GM18868 (cell line): ENCODE data around the gene GABRR2.
"Not testable (repeated sequence)": the region's sequence is repeated elsewhere in the genome, so short reads cannot be mapped to it uniquely, and the experiment has no call there.

ENCODE experiments used
- ATAC-seq: cut with Tn5 transposase; IDR thresholded peaks from one replicate; pipeline ENCODE4 v1.9.1; 2021; ENCODE audit warnings: mild to moderate bottlenecking, moderate library complexity; ENCODE audit not compliant: unreplicated experiment

Gene GABRR2

DNA sequence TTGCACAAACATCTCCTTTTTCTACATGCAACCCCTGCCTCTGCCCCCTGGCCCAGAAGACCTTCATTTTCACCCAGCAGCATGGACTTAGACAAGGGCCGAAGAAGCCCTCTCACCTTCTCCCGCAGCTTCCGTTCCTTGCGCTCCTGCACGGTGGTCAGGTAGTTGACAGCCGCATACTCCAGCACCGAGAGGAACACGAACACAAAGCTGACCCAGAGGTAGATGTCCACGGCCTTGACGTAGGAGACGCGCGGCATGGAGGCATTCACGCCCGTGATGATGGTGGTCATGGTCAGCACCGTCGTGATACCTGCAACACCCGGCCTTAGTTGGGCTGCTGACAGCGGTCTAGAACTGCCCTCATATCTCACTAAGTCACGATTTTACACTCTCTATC lies 50.8 kb downstream of the GABRR2 start:
- ATAC-seq = no peak

DNA sequence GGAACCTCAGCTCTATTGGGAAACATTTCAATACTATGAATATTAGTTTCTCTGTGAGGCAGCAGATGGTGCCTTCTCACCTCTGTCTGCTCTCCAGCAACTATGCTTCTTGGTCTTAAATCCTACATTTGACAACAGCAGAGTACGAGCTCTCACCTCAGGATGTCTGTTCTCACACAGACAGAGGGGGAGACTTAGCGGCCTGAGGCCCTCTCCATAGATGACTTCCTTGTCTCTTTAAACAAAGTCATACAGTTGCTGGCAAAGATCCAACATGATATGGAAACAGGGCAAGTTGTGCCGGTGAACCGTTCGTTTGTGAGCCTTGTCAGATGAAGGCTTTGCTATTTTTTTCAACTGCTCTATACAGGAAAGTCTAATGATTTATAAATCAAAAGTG lies 54.3 kb downstream of the GABRR2 start:
- peak; percentile 47 for ATAC-seq

DNA sequence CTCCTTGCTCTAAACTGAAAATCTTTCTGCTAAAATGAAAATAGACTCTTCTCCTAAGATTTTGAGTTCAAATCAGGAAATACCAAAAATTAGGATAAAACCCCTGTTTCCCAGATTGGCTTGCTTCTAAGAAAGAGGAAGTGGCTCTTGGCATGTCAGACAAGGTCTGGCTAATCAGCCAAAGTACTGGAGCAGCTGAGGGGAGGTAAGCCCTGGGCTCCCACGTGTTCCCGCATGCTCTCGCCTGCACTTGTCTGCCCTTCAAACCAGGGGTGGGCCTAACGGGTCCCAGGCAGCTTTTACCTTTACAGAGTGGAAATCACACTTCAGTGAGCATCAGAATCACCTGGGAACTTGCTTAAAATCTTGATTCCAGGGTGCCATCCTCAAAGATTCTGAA lies 54.8 kb downstream of the GABRR2 start:
- peak; percentile 62 for ATAC-seq

DNA sequence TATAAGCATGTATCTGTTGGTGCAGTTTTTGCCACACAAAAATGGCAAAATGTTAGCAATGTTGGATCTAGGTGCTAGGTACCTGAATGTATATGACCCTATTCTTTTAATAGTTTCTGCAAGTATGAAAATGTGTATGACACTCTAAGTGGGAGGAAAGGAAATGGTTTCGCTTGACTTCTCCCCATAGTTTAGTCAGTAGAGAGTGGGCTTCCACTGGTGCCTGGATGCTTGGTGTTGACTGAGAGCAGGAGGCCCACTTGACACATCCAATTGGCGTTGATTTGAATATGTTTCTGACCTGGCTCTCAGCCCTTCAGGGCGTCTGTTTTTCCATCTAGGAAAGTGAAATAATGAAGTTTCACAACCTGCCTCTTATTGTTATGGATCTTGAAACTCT lies 56.2 kb downstream of the GABRR2 start:
- ATAC-seq = peak; percentile 69

DNA sequence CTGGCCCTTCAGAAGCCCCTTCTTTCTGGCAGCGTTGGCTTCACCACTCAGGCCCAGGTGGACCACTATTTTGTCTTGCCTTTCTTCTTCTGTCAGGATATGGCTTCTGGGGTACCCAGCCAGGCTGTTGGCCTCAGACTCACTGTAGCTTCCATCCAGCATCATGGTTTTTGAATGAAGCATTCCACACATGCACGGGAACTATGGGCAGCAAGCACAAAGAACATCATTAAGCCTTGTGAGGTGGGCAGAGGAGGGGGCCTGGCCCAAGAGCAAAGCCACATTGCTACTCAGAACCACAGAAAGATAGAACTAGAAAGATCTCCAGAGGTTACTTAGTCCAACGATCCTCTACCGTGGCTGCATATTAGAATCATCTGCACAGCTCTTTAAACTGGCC lies 57.3 kb downstream of the GABRR2 start:
- no peak for ATAC-seq

DNA sequence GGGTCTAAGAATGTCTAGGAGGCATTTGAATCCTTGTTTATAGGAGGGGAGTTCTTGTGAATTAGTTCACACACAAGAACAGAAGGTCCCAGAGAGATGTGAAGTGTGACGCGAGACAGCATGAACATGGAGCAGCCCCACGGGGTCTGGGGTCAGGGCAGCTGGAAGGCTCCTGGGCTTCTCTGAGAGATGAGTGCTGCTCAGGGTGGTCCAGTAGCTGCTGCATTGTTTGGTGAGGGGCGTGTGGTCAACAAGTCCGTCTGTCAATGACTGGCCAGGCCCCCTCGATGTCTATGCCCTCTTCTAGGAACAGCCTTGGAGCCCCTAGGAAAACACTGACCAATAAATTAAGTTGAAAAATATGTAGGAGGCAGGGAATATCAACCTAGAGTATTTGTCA lies 57.8 kb downstream of the GABRR2 start:
- no peak for ATAC-seq

DNA sequence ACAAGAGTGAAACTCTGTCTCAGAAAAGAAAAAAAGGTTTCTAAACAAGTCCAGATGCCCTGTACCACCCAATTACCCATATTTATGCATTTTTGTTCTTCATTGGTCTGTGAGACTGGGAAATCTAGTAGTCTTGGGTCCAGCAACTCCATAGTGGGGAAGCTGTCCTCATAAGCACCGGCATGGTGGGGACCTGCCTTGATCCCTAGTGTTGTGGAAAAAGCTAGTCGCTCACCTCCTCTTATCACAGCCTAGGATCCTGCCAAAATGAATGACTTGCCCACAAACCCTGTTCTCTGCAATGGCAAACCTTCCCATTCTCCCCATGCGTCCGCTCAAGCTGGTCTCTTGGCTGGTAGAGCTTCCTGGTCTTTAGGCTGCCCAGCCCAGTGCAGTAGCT lies 59.7 kb downstream of the GABRR2 start:
- no peak for ATAC-seq

DNA sequence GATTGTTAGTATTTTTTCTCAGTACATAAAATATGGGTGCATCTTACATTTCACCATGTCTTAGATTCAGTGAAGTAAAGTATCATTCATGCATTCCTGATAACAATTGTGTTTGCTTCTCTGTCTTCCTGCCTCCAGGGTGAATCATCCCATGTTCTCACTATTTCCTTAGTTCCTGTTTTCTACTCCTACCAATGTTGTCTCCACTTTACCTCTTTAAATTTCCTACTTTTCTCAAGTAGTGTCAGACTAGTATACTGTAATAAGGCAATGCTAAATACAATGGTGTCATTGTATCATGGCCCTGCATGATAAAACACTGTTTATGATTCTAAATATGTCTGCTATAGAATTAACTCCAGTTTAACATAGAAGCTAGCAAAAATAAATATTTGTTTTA lies 60.5 kb downstream of the GABRR2 start:
- no peak for ATAC-seq

DNA sequence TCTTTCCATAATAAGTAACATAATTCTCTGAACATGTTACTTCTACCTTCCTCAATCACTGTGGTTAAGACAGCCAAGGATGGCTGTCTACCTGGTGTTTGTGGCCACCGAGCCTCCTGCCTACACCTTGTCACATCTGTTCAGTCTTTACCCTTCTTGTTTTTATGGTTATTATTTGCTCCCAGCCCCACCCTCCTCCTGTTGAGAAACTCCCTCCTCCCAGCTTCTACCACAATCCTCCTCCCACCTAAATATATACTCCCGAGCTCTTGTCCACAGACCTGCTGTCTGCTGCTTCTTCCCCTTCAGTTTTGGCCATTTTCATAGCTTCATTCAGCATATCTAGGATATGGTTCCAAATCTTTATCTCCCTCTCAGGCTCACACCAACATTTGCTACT lies 62.2 kb downstream of the GABRR2 start:
- no peak for ATAC-seq

DNA sequence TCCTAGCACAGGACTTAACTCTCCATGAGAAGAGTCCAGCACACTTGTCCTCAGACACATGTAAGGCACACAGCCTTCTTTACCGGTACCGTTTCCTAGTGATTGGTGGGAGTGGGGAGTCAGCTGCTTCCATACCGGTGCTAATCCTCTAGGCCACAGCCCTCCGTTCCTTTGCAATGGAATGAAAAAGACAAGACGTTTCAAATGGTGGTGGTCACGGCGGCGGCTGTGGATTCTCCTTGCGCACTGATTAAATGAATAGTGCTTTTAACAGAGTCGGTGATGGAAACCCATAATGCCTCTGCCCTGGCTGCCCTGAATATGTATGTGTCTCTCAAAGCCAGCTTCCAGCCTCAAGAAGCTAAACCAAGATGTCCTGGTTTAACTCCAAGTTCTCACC lies 63.1 kb downstream of the GABRR2 start:
- no peak for ATAC-seq

DNA sequence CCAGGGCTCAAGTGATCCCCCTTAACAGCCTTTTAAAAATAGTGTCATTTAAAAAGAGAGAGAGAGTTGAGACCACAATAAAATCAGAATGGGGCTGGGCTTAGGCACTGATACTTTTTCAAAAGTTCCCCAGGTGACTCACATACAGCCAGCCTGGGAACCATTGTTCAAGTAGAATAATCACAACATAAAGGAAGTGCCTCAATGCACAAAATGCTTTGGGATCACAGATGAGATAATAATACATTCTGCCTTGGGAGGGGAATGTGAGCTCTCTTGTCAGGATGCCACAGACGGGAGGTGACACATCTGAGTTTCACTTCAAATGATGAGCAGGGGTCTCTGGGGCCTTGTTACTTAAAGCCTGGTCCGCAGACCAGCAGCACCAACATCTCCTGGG lies 63.9 kb downstream of the GABRR2 start:
- ATAC-seq = no peak

DNA sequence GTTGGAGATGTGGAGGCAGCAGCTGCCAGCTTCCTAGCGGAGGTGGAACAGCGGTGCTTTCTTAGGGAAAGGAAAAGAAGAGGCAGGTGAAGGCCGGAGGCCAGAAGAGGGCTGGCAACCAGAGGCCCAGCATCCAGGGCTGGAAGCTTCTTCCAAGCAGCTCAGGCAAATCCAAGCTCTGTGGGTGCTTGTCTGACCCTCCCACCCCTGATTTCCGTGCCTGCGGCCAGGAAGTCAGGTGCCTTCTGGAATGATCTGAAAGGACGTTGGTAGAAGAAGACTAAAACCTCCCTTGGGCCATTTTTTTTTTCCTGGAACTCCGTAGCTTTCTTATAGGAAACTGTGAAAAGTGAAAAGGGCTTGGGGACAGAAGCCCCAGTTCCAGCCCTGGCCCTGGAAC lies 64.9 kb downstream of the GABRR2 start:
- no peak for ATAC-seq

DNA sequence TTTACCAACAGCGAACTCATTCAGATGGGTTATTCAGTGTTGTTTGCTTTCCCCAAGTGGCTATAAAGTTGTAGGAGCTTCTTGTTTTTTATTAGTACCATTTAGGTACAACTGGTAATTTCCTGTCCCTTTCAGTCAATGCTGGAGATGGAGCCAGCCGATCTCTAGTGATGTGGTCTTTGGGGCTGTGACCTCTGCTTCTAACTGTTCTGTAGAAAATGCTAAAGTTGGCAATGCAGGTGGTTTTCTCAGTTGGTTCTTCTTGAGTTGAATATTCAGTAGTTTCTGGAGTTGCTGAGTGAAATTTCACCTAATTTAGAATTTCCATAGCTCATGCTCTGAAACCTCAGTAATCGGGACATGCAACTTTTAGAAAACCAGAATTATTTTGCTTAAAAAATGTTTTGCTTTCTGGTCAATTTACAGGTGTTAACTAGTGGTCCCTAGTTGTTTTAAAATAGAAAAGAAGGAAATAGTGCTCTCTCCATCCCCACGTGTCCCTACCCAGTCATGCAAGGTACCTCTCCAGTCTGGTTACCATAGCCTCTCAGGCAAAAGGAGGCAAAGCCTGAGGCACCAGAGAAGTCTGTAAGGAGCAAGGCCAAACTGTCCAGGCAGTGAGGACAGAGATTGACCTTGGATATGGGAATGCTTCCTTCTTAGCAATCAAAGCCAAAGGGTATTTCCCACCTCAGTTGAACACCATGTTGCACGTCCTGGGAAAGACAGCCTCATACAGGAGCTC lies 70.7 kb downstream of the GABRR2 start:
- ATAC-seq = no peak

DNA sequence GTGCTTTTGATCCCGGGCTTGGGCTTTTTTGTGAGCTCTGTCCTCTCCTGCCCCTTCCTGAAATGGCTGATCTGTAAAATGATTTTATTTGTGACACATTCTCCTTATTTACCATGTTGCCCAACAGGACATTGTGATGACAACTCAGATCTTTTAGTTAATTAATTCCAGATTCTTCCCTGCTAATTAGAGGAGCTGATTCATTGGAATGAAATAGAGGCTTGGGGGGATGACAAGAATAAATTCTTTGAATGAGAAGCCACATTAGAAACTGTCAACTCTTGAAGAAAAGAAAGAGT lies 71.8 kb downstream of the GABRR2 start:
- no peak for ATAC-seq

DNA sequence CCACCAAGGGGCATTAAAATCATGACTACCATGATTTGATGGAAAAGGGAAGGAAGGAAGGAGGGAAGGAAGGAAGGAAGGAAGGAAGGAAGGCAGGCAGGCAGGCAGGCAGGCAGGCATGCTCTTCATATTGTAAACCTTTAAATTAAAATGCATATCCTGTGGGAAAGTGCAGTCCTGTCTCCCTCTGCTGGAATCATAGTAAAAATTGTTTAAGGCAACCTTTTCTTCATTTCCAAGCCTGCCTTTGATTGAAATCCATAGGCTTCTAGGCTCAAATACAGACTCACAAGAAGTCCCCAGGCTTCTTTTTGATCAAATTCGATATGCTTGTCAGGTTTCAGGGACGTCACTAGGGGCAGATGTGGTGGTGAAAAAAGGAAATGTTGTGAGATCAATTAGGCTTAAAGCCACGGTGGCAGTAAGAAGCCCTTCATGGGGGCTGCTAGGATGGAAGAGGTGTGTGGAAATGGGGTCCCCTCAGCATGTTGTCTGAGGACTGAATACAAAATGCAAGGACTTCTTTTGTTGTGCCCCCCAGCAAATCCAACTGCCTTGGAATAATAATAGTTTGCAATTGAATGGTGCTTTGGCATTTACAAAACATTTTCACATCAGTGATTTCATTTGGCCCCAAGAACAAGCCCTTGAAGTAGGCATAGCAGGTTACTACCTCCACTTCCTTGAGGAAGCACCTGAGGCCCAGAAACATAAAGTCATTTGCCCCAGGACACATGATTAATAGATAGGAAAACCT lies 72.3 kb downstream of the GABRR2 start:
- ATAC-seq = no peak

DNA sequence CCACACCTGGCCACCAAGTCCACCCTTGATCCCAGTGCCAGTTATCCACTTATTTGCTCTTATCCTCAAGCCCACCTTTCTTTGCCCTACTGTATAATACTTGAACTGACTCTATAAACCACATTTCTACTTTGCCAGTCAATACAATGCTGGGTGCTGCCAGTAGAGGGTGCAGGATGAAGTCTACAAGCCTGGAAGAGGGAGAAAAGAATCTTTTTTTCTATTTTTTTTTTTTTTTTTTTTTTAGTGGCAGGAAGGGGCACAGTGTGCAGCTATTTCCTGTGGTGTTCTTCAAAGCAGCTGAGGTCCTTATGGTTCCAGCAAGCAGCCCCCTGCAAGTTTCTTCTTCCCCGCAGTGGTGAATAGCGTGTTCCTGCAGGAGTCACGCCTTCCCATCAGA lies 75.8 kb downstream of the GABRR2 start:
- peak; percentile 51 for ATAC-seq

DNA sequence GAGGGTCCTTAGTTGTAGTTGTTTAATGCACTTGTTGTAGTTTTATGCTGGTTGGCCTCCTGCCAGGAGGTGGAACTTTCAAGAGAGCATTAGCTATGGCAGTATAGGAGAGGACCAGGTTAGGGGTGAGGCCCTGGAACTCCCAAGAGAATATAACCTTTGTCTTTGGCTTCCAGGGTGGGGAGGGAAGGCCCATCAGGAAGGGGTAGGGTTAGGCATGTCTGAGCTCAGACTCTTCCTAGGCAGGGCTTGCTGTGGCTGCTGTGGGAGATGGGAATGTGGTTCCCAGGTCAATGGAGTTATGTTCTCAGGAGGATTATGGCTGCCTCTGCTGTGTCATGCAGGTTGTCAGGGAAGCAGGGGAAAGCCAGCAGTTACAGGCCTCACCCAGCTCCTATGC lies 77.9 kb downstream of the GABRR2 start:
- no peak for ATAC-seq

DNA sequence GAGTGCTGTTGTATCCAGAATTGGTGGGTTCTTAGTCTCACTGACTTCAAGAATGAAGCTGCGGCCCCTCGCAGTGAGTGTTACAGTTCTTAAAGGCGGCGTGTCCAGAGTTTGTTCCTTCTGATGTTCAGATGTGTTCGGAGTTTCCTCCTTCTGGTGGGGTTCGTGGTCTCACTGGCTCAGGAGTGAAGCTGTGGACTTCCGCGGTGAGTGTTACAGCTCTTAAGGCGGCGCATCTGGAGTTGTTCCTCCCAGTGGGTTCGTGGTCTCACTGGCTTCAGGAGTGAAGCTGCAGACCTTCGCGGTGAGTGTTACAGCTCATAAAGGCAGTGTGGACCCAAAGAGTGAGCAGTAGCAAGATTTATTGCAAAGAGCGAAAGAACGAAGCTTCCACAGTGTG lies 81.5 kb downstream of the GABRR2 start:
- not testable (repeated sequence) for ATAC-seq

DNA sequence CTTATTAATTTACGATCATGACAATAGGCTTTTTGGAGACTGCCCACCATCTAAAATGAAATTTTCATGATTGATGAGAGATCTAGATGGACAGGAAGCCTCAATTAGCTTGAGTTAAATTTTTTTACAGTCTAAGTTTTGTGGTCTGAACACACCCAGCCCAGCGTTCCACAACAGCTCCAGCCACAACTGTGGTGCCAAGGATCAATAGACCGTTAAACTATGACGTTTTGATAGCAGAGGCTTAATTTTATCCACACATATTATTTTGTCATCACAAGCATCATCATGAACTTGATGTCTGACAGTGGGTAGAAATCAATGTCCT lies 92.4 kb downstream of the GABRR2 start:
- no peak for ATAC-seq

DNA sequence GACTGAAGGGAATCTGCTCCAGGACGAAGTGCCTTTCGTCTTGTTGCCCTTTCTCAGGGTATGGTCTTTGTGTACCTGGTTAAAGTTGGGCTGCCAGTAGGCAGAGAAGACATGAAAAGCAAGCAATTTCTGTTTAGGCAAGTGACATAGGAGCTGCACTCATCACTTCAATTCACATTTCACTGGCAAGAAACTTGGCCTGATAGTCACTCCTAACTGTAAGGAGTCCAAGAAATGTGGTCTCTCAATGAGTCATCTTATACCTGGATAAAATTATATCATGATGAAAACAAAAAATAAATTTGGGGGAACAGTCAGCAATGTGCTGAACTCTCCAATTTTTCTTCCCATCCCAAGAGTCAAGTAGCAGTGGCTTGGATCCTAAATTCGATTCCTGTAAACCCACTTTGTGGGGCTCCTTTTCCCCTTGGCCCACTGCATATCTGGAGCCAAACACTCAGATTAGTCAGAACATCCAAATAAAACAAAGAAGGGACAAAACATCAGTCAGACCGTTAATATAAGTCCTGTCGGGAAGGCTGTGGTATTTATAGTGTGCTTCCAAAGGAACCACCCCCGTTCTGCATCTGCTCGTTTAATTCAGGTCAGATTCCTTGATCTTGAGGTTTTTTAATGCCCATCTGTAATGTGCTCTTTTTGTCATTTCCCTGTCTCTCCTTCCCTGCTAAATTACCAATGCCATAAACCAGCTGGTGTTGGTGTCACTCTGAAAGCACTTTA lies 93.0 kb downstream of the GABRR2 start:
- no peak for ATAC-seq

DNA sequence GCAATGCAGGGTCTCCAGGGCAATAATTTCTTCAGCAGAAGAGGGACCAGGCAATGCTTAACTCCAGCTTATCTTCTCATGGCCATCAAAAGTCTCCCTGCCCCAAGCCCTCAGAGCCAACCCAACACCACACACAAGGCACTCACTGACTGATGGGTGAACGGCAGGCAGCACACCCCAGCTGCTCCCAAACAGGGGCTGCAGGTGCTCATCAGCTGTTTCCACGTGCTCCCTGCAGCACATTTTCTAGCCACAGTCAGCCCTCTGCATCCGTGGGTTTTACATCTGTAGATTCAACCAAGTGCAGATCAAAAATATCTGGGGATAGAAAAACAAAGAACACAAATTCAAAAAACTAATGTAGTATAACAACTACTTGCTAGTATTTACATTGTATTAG lies 94.0 kb downstream of the GABRR2 start:
- ATAC-seq = no peak

DNA sequence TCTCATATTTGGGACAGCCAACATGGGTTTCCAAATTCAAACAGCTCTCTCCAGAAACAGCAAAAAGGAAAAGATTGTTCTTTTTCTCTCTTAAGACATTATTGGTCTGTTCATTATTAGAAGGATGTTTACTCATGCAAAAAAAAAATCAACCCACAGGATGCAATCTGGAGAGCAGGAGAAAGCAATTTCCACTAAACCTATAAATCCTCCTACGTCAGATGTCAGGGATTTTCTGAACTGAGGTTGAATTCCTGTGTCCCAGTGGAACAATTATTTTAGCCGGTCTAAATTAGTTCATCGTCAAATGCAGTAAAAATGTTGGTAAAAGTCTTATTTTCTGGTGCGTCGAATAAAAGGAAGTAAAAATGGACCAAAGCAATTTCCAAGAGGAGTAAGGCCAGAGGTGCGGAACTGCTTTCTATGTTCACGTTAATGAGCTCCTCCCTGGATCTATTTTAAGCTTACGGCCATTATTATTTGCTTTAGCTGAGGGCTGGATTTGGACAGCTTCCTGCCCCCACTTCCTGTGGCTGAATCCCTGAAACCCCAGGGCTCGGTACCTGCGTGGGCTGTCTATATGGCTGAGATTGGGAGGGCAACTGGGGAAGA lies 97.7 kb downstream of the GABRR2 start, which contains the start of gene GABRR1:
GABRR1 (minus strand) TSS at position 60 of the 612 bp plus-strand sequence; CDS start at position 24, 36 bp downstream.
- no peak for ATAC-seq
